ENCODE results near the gene IGSF21. TPM values are rescaled to one million over a fixed set of nuclear protein-coding genes. Genes with fewer than 3 reads are reported as not detected.

The IGSF21 gene
- polyA plus RNA-seq, 3 donors = not detected

- H3K36me3 ChIP-seq (replicated peaks in 1 of 2; ENCODE audit: control insufficient read depth in 1 of 2, insufficient read depth in 2 of 2, low read length in 2 of 2) = no peaks in the 10 kb centered on the region
- TF ChIP-seq CTCF (IDR thresholded peaks at IDR 0.05) = no peak
- no peaks in the 10 kb centered on the region for H3K27me3 ChIP-seq (ENCODE audit: control insufficient read depth in 2 of 2, insufficient read depth in 2 of 2, low read length in 2 of 2)
- H3K4me1 ChIP-seq (ENCODE audit: control insufficient read depth in 1 of 2, insufficient read depth in 2 of 2, low read length in 2 of 2) = no peaks in the 10 kb centered on the region
- H3K4me3 ChIP-seq (replicated peaks in 1 of 3; ENCODE audit: low read depth in 2 of 3, low read length in 3 of 3) = no peak overlapping the region
- no peak overlapping the region for H2AFZ ChIP-seq (ENCODE audit: insufficient read depth, low read depth, low read length, poor library complexity, severe bottlenecking)
- H3K79me2 ChIP-seq (ENCODE audit: insufficient read depth, low read length) = no peaks in the 10 kb centered on the region
- H3K9me3 Mint-ChIP-seq = no peaks in the 10 kb centered on the region
- no peaks in the 10 kb centered on the region for H3K4me1 Mint-ChIP-seq
- no peaks in the 10 kb centered on the region for H3K9me3 ChIP-seq (replicated peaks in 1 of 2; ENCODE audit: control insufficient read depth in 1 of 2, insufficient read depth in 1 of 2, low read length in 2 of 2)
- H4K20me1 ChIP-seq (ENCODE audit: insufficient read depth, low read length) = no peaks in the 10 kb centered on the region
- H3K4me3 Mint-ChIP-seq = peak overlapping the region in 1 of 2 donors; percentile 2
- WGBS (ENCODE audit: insufficient coverage) = 73% methylated on average over 9 of the region's 10 CpGs
- DNase-seq = no peak
- peaks cover 0 to 8% (median 5%) of the 10 kb centered on the region in 3 donors for H3K27me3 Mint-ChIP-seq (ENCODE audit: low read depth in 3 of 3)
- no peak overlapping the region for H3K4me2 ChIP-seq (replicated peaks; ENCODE audit: extremely low read depth, low read length, poor library complexity, severe bottlenecking)
- intact Hi-C loops (cut with micrococcal nuclease) = no loop called here
- H3K36me3 Mint-ChIP-seq = no peaks in the 10 kb centered on the region
- no peak overlapping the region for H3K27ac Mint-ChIP-seq
- no peak overlapping the region for H3K9ac ChIP-seq (ENCODE audit: insufficient read depth, low read length, poor library complexity, severe bottlenecking)
- H3K27ac ChIP-seq (ENCODE audit: low read depth in 1 of 2, low read length in 2 of 2) = no peak overlapping the region
Measured at GRCh38 chr1:18243503-18244175, 136.0 kb downstream of the IGSF21 start.

- no peak for DNase-seq
- intact Hi-C loops (cut with micrococcal nuclease) = no loop called here
- Histone ChIP-seq H2AFZ (ENCODE audit: insufficient read depth, low read depth, low read length, poor library complexity, severe bottlenecking) (no peak overlapping the region), H3K4me2 (replicated peaks; ENCODE audit: extremely low read depth, low read length, poor library complexity, severe bottlenecking) (no peak overlapping the region), H3K9ac (ENCODE audit: insufficient read depth, low read length, poor library complexity, severe bottlenecking) (no peak overlapping the region), H4K20me1 (ENCODE audit: insufficient read depth, low read length) (no peaks in the 10 kb centered on the region), H3K4me3 (replicated peaks in 1 of 3; ENCODE audit: low read depth in 2 of 3, low read length in 3 of 3) (no peak overlapping the region), H3K27me3 (ENCODE audit: control insufficient read depth in 2 of 2, insufficient read depth in 2 of 2, low read length in 2 of 2) (no peaks in the 10 kb centered on the region), H3K36me3 (replicated peaks in 1 of 2; ENCODE audit: control insufficient read depth in 1 of 2, insufficient read depth in 2 of 2, low read length in 2 of 2) (no peaks in the 10 kb centered on the region), H3K27ac (ENCODE audit: low read depth in 1 of 2, low read length in 2 of 2) (no peak overlapping the region), H3K9me3 (replicated peaks in 1 of 2; ENCODE audit: control insufficient read depth in 1 of 2, insufficient read depth in 1 of 2, low read length in 2 of 2) (no peaks in the 10 kb centered on the region), H3K79me2 (ENCODE audit: insufficient read depth, low read length) (no peaks in the 10 kb centered on the region), H3K4me1 (ENCODE audit: control insufficient read depth in 1 of 2, insufficient read depth in 2 of 2, low read length in 2 of 2) (no peaks in the 10 kb centered on the region)
- Mint-ChIP-seq H3K27me3 (ENCODE audit: low read depth in 3 of 3) (peaks cover 0 to 6% (median 4%) of the 10 kb centered on the region in 3 donors), H3K27ac (no peak overlapping the region), H3K4me1 (no peaks in the 10 kb centered on the region), H3K9me3 (no peaks in the 10 kb centered on the region), H3K4me3 (no peak overlapping the region), H3K36me3 (no peaks in the 10 kb centered on the region)
- no peak for TF ChIP-seq CTCF (IDR thresholded peaks at IDR 0.05)
- WGBS (ENCODE audit: insufficient coverage) = no CpG with 5 or more reads among the region's 1 CpG
Measured at GRCh38 chr1:18244762-18245161, 137.2 kb downstream of the IGSF21 start.
